Nephron progenitor cell (in vitro differentiated cells): ENCODE measurements around the gene FAM234A.

Source experiments
- DNase-seq: peaks from one replicate; pipeline ENCODE4 v3.0.0; 2021
- H3K27ac Mint-ChIP-seq: 2 replicates; pipeline ENCODE4 v1.8.0; 2021; ENCODE audit warnings: mild to moderate bottlenecking, moderate library complexity, mixed read lengths
- H3K27me3 Mint-ChIP-seq: 2 replicates; pipeline ENCODE4 v1.8.0; 2021; ENCODE audit warnings: mild to moderate bottlenecking, low read depth, mixed read lengths; ENCODE audit not compliant: poor library complexity
- H3K36me3 Mint-ChIP-seq: 2 replicates; pipeline ENCODE4 v1.8.0; 2021; ENCODE audit warnings: low read depth, mixed read lengths
- H3K4me1 Mint-ChIP-seq: 2 replicates; pipeline ENCODE4 v1.8.0; 2021; ENCODE audit warnings: mixed read lengths
- H3K4me3 Mint-ChIP-seq: 2 replicates; pipeline ENCODE4 v1.8.0; 2021; ENCODE audit warnings: mild to moderate bottlenecking, moderate library complexity, mixed read lengths
- H3K9me3 Mint-ChIP-seq: 2 replicates; pipeline ENCODE4 v1.8.0; 2021; ENCODE audit warnings: mild to moderate bottlenecking, moderate library complexity, mixed read lengths
- CTCF ChIP-seq: fragments of 200-600 bp; sonication (generic); IDR thresholded peaks from 2 replicates; pipeline ENCODE4 v1.5.0; 2021; ENCODE audit warnings: antibody characterized with exemption

Gene FAM234A

GRCh38 chr16:287298-287811 lies 52.7 kb downstream of the FAM234A start:
- H3K27ac Mint-ChIP-seq = no peak overlapping the region
- peaks cover 23% of the 10 kb centered on the region for H3K36me3 Mint-ChIP-seq
- no peak for DNase-seq
- H3K4me3 Mint-ChIP-seq = no peak overlapping the region
- peaks cover 4% of the 10 kb centered on the region for H3K27me3 Mint-ChIP-seq
- TF ChIP-seq CTCF = no peak
- no peaks in the 10 kb centered on the region for H3K4me1 Mint-ChIP-seq
- peaks cover 8% of the 10 kb centered on the region for H3K9me3 Mint-ChIP-seq

- H3K36me3 Mint-ChIP-seq = peaks cover 27% of the 10 kb centered on the region
- peaks cover 8% of the 10 kb centered on the region for H3K9me3 Mint-ChIP-seq
- no peak for TF ChIP-seq CTCF
- no peaks in the 10 kb centered on the region for H3K4me1 Mint-ChIP-seq
- H3K27ac Mint-ChIP-seq = no peak overlapping the region
- no peak overlapping the region for H3K4me3 Mint-ChIP-seq
- no peak for DNase-seq
- H3K27me3 Mint-ChIP-seq = no peaks in the 10 kb centered on the region
These were observed 53.6 kb downstream of the FAM234A start for GRCh38 chr16:287981-288920.

- Mint-ChIP-seq H3K9me3 (peaks cover 8% of the 10 kb centered on the region), H3K36me3 (peaks cover 27% of the 10 kb centered on the region), H3K27me3 (no peaks in the 10 kb centered on the region), H3K27ac (no peak overlapping the region), H3K4me3 (no peak overlapping the region), H3K4me1 (no peaks in the 10 kb centered on the region)
- no peak for DNase-seq
- no peak for TF ChIP-seq CTCF
These were observed 54.9 kb downstream of the FAM234A start for GRCh38 chr16:289395-289997.

- Mint-ChIP-seq H3K9me3 (peaks cover 8% of the 10 kb centered on the region), H3K36me3 (peaks cover 27% of the 10 kb centered on the region), H3K27ac (no peak overlapping the region), H3K27me3 (no peaks in the 10 kb centered on the region), H3K4me3 (no peak overlapping the region), H3K4me1 (no peaks in the 10 kb centered on the region)
- DNase-seq = no peak
- TF ChIP-seq CTCF = no peak
These were observed 55.5 kb downstream of the FAM234A start for GRCh38 chr16:290015-290680.

GRCh38 chr16:290681-291405 lies 56.2 kb downstream of the FAM234A start:
- Mint-ChIP-seq H3K27ac (no peak overlapping the region), H3K36me3 (peaks cover 23% of the 10 kb centered on the region), H3K4me1 (no peaks in the 10 kb centered on the region), H3K9me3 (peaks cover 4% of the 10 kb centered on the region), H3K4me3 (no peak overlapping the region), H3K27me3 (no peaks in the 10 kb centered on the region)
- no peak for TF ChIP-seq CTCF
- DNase-seq = no peak
